ENCODE measurements around the gene TRIM7.

TRIM7 gene

DNA sequence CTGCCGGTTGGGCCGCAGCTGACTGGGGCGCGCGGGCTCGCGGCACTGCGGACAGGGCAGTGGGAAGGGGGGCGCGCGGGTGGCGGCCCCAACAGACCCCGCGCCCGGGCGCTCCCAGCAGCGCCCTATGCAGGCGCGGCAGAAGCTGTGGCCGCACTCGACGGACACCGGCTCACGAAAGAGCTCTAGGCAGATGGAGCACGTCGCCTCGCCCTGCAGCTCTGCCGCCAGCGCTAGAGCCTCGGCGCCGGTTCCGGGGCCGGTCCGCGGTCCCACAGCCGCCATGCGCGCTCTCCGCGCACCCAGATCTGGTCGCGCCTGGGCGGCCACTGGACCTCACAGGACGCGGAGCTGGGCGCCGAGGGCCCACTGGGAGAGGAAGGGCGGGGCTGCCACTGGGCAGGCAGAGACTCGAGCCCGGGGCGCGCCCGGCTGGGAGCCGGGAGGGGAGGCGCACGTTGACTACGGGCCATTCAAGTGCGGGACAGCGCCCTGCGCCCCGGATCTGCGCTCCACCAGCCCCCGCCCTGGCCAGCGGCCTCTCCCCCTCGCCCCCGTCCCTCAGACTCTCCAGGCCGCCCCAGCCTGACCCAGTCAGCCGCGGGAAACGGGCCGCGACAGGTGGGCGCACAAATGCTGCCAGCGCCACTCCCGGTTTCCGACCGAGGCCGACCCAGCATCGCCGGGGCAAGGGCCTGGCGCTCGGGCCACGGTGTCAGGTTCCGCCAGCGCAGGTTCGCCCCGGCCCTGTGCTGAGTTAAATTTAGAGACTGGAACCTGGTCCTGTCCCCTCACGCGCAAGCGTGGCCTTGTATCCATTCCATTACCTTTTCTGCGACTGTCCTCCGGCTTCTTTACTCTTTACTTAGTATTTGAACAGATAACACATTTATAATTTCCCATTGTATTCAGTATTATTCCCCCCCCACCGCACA is at the start of gene TRIM7:
Gene TRIM7 (minus strand): TSS at position 371 of the 935 bp plus-strand sequence. CDS start 86 bp downstream, at position 285.
- no peak for DNase-seq (ENCODE audit: low spot score)

DNA sequence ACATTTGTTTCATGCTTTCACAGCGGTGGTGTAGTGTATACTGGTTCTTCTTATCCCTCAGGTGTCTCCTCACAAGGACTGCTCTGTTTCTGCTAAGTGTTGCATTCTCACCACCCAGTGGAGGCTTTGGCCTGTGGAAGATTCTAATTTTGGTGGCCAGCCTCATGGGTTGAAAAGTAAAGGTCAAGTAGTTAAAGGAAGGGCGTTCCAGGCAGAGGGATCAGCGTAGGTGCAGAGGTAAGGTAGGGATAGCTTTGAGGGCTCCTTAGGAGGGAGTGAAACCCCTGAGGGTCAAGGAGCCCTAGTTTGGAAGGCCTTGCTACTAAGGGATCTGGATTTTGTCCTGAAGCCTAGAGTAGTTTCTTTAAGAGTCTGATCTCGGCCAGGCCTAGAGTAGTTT is 43.3 kb upstream of the TRIM7 start:
- no peak for DNase-seq (ENCODE audit: low spot score)

DNA sequence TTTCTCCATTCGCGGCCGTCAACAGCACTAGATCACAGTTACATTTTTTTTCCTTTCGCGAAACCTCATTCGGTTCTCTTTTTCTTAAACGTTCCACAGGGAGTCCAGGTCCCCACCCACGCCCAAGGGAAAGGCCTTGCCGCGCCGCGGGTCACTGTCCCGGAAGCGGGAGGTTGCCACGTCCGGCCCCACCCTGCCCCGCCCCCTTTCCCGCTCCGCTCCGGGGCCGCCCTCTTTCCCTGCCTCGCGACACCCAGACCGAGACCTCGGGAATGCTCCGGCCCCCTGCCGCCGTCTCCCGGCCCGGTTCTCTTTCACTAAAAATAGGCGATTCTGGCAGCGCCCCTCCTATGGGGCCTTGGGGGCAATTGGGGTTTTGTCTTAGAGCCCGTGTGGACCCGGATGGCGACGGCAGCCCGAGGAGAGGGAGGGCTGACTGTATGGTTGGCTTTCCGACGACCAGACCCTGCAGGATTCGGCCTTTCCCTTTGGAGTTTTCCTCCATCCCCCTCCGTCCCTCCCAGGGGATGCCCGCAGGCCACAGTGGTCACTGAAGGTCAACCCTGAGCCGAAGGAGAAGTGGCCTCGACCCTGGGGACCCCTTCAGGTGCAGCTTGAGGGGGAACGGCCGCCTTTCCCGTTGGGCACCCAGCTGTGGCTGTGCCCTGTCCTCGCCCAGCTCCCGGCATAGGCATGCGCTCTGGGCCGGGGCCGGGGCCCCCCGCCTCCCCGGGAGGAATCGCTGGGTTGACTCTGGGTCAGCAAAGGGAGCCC is 41.5 kb upstream of the TRIM7 start:
- DNase-seq (ENCODE audit: low spot score) = peak; percentile 87

DNA sequence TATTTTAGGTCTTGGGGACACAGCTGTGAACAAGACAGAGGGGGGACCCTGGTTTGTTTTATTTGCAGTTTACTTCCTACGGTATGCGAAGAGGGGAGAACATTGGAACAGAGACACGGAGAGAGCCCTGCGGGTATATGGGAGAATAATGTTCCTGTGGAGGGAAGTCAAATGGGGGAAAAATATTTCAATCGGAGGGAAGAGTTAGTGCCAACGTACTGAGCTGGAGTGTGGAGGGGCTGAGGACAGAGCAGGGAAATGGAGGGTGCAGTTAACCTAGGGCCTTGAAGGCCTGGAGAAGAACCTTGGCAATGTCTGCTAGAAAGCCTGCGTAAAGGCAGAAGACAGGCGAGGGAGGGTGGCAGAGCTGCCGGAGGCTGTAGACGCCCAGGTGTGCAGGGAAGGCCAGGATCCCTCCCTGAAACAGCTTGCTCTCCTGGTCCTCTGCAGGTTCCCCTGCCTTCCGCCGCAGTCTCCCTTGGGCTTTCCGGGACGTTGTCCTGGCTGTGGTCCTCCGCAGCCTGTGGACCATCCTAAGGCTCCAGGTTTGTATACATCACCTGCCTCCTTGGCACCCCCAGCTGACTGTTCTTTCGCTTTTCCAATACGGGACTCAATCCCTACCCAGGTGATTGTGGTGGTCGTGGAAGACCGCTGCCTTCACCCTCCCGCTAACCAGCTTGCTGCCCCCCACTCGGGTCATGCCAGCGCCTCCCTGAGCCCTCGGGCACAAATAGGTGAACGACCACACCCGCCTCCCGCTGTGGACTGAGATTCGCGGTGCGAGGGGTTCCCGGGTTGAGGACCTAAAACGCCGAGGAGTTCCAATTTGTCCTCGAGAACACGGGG is 40.7 kb upstream of the TRIM7 start:
- no peak for DNase-seq (ENCODE audit: low spot score)

DNA sequence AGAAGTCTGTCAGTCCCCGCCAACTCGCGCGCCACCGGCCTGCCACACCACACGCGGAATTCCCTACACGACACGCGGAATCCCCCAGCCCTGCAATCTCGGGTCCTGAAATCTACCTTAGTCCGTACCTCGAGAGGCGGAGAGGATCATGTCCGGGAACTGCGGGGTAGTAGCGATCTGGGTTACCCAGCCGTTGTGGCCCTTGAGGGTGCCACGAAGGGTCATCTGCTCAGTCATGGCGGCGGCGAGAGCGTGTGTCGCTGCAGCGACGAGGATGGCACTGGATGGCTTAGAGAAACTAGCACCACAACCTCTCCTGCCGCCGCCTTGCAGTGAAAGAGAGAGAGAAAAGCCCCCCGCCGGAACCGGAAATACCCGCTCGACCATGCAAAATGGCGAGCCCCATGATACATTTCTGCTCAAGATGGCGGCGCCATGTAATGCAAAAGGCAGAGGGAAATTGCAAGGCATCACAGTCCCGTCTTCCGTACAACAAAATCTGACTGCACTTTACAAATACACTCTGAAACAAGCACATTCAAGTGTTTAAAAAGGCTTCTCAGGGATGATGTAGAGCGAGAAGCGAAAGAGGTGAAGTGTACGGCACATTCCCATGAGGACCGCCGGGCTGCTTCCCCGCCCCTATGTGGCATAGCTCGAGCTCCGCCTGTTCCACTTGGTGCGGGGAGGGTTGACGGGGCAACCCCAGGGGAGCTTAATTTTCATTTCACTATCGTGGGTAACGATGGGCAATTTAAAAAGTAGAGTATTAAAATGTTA is 38.8 kb upstream of the TRIM7 start, which contains the start of gene RACK1:
Gene RACK1 (minus strand): TSS at position 343 of the 780 bp plus-strand sequence. CDS start 106 bp downstream, at position 237.
- peak; percentile 91 for DNase-seq (ENCODE audit: low spot score)

DNA sequence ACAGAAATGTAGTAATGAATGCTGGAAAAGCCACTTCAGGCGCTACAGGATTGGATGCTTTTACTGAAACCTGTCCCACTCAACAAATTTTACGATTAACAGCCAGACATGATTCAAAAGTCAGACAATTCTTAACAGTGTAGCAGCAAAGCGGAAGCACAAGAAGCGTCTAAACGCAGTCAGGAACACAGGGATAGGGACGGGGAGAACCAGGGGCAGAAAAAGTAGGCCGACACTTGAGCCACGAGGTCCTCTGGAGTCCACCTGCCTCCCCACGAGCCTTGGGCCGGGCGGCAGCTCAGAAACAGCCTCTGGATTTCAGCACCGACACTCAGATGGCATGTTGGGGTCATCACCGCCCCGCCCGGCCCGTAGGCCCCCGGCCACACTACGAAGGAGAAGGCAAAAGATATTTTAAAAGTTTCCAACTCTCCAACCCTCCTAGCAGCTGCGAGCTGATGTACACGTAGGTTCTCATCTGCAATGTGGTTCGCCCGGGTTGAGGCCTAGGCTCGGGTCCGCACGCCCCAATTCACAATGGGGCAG is 38.1 kb upstream of the TRIM7 start:
- no peak for DNase-seq (ENCODE audit: low spot score)

DNA sequence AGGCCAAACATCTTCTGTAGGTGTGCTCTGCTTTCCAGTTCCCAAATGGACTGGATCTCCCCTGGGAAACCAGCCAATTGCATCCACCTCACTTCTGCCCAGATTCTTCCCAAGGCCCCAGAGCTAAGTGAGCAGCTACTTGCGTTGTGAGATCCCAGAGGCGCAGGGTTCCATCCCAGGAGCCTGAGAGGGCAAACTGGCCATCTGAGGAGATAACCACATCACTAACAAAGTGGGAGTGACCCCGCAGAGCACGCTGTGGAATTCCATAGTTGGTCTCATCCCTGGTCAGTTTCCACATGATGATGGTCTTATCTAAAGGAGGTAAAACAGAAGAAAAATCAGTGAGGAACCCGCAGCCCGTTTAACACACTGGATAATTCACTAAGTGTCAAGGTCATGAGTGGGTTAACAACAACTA is 37.0 kb upstream of the TRIM7 start:
- DNase-seq (ENCODE audit: low spot score) = no peak

DNA sequence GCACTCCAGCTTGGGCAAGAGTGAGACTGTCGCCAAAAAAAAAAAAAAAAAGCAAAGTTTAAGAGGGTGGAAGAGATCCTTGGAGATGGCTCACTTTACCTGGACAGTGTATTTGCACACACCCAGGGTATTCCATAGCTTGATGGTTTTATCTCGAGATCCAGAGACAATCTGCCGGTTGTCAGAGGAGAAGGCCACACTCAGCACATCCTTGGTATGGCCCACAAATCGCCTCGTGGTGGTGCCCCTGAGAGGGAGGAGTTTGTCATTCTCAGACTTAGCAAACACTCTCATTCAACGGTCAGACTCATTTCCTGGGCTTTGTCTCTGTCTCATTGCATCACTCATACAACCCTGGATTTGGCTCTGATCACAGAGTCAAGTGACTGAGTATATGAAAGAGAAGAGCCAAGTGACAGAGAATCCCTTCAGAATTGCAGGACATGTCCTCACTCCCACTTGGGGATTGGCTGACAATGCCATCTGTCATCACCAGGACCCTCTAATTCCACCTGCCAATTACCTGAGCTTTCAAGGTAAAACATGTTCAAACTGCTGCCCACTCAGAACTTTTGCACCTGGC is 36.5 kb upstream of the TRIM7 start:
- peak; percentile 86 for DNase-seq (ENCODE audit: low spot score)

DNA sequence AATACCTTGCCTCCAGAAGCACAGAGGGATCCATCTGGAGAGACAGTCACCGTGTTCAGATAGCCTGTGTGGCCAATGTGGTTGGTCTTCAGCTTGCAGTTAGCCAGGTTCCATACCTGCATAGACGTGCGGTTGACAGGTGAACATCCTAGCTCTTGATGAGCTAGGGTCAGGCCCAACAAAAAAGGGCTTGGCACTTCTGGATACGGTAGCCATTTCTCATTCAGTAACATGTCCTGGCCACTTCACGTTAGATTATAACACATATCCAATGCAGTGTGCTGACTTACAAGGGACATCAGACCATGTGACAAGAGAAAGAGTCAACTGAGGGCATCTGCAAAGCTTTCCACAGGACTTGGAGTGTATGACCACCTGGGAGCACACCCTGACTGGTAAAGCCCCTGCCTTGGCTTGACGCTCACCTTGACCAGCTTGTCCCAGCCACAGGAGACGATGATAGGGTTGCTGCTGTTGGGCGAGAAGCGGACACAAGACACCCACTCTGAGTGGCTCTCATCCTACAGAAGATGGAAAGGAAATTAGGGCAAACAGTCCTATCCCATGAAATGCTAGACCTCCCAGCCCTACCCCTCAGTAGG is 34.2 kb upstream of the TRIM7 start:
- DNase-seq (ENCODE audit: low spot score) = no peak

DNA sequence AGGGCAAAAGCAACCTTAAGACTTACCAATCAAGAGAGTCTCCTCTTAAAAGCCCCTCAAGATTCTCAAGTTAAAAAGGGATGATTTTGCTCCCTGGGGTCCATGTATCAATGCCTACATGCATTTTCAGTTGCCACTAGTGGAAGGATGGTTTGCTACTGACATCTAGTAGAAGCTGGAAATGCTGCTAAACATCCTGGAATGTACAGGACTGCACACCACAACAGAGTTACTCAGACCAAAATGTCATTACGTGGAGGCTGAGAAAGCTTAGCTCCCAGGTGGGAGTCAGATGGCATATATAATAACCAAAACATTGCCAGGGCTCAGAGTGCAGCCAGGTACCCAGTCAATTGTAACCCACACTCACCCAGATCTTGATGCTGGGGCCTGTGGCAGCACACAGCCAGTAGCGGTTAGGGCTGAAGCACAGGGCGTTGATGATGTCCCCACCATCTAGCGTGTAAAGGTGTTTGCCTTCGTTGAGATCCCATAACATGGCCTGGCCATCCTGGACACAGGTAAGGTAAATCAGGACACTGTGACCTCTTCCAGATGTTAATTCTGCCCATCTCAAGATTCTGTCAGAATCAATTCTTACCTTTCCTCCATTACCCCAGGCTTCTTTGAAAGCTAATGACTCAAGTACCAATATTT is 32.9 kb upstream of the TRIM7 start:
- no peak for DNase-seq (ENCODE audit: low spot score)

DNA sequence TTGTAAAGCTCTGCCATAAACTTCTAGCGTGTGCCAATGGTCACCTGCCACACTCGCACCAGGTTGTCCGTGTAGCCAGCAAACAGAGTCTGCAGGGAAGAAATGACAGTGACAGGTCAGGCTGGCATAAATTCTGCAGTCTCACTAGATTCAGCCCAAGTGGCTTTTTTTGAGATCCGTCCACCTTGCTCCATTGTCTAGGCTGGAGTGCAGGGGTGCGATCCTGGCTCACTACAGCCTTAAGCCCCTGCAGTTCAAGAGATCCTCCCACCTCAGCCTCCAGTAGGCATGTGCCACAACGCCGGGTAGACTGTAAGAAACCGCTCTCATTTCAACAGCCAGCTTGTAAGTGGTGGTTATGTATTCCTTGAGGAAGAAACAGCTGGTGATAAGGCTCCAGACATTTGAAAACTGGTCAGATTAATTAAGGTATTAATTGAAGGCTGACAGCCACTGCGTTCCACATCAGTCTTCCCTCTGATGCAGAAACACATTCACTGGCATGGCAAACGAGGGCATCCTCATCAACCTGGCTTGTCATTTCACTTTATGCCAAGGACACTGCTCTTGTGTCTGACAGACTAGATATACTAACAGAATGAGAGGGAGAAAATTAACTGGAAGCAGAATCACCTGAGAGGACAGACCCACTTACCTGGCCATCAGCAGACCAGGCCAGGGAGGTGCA is 32.1 kb upstream of the TRIM7 start:
- DNase-seq (ENCODE audit: low spot score) = no peak

DNA sequence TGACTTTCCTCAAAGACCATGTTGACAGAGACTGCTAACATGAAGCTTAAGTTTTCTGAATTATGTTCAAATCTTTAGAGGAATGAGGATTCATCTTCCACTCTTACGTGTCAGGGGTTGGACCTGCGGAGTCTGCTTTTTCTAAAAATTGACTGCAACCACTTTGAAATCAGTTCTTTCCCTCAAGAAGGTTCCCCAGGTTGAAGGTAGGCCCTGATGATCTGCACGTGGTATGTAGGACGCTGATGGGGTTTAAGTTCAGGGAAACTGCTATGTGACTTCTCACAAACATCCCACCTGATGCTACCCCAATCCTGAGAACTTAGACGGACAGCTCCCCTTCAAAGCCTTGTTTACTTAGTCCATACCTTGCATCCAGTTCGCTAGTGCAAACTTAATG is 31.5 kb upstream of the TRIM7 start:
- DNase-seq (ENCODE audit: low spot score) = no peak

DNA sequence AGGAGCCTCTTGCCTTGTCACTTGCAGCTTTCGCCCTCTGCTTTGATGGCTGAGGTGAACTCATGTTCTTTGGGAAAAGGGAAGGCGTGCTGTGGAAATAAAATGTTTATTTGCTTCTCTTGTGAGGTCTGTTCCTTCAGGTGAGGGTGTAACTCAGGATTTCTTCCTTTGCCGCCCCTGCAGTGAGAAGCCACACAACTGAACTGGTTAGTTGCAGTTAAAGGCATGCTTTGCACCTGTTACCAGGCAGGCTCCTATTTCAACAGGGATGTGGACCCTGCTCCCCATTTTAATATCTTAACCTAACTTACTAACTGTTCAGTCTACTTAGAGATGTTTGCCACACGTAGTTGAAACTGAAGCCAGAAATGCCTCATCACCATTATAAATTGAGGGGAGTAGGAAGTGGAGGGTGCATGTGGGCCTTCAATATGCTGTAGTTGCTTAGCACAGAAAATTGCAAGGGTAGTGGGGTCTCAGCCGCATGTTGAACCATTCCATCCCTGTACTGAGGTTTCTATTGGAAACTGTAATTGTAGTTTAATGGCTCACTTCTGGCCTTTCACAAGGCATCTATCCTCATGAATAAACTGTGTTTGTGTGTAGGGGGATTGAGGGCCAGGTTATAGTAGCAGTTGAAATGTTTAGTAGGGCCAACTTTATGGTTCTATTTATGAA is 30.8 kb upstream of the TRIM7 start:
- no peak for DNase-seq (ENCODE audit: low spot score)

DNA sequence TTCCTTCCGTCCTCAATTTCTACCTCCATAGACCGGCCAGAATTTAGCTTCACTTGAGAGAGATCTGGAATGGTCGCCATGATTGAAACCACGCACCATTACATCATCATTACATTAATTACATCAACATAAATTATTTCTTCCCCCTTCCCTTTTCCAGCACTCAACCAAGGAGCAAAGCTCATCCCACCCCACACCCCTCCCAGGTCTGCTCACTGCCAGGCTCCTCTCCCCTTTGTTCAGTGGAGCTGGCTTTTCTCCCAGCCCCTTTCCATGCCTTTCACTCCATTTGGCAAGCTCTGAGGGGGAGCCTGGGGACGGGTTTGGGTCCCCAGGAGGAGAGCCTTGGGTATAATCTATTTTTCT is 30.3 kb upstream of the TRIM7 start:
- DNase-seq (ENCODE audit: low spot score) = no peak

DNA sequence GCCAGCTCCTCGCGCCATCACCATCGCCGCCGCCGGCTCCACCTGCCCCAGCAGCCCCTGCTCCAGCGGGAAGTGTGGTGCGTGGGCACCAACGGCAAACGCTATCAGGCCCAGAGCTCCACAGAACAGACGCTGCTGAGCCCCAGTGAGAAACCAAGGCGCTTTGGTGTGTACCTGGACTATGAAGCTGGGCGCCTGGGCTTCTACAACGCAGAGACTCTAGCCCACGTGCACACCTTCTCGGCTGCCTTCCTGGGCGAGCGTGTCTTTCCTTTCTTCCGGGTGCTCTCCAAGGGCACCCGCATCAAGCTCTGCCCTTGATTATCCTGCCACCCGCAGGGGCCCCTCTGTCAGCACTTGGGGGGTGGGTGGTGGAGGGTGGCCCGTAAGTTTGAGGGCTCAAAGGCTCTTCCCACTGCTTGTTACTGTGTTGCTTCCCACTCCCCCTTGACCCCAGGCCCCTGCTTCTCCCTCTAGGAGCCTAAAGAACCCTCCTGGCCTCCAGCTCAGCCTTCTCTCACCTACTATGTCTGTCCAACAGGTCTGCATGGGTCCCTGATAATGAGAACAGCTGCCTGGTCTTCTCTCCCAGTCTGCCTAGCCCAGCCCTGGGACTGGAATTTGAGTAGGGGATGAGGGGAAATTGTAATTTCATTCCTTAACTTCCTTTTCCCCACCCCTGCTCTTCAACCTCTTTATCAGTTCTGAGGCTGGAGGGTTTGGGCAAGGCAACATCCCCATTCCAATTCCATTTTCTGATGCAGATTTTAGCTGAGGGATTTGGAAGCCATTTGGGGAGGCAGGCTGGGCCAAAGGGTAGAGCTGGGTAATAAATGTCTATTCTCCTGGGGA is 29.7 kb upstream of the TRIM7 start:
- no peak for DNase-seq (ENCODE audit: low spot score)

DNA sequence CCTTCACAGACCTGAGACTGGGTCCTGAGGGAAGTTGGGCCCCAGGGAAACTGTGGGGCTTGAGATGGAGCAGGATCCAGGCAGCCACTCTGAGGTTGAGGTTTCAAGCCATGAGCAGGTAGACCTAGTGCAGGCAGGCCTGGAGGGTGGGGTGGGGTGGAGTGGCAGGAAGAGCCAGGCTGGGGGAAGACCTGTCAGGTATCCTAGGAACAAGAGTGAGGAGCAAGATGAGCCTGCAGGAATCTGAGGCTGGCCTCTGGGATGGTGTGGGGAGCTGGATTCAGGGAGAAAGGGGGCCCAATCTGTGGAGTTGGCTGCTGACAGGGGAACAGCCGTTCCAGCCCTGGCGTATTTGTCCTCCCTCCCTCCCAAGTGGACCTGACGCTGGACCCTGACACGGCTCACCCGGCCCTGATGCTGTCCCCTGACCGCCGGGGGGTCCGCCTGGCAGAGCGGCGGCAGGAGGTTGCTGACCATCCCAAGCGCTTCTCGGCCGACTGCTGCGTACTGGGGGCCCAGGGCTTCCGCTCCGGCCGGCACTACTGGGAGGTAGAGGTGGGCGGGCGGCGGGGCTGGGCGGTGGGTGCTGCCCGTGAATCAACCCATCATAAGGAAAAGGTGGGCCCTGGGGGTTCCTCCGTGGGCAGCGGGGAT is 28.9 kb upstream of the TRIM7 start:
- no peak for DNase-seq (ENCODE audit: low spot score)
